HCT116 (cell line): ENCODE data around the gene CENATAC. TPM values are rescaled to one million over a fixed set of nuclear protein-coding genes. Genes with fewer than 3 reads are reported as not detected.

Experiments used
- ATAC-seq: fragments of 200-7000 bp; cut with Tn5 transposase; 2 replicates; pipeline ENCODE4 v1.9.1; 2020; ENCODE audit warnings: mild to moderate bottlenecking, moderate library complexity
- BruUV-seq: library from RNA; stranded (reverse); fragments of 400-500 nt; replicated peaks from 2 replicates; lab custom pipeline; 2021; lab: Mats Ljungman, UMichigan
- CTCF ChIA-PET: fragments of 300-600 bp; sonication (Branson Sonifier 250); formaldehyde crosslinking; loops from one replicate; lab custom pipeline; 2021; ENCODE audit warnings: antibody characterized with exemption; lab: Charles Lee
- POLR2A ChIA-PET: fragments of 300-600, 350-600 bp; sonication (Branson Sonifier 250); formaldehyde crosslinking; loops from one replicate; lab custom pipeline; 2021; ENCODE audit warnings: antibody characterized with exemption; lab: Charles Lee
- RAD21 ChIA-PET, 2 experiments: fragments of 300-600 bp; sonication (Branson Sonifier 250); formaldehyde crosslinking; loops; one replicate each; lab custom pipeline; 2023; ENCODE audit warnings: low total read pairs in 2 of 2; ENCODE audit not compliant: uncharacterized antibody in 2 of 2, unreplicated experiment in 2 of 2, low non-redundant PET in 1 of 2; lab: Charles Lee
- DNase-seq: peaks from one replicate; pipeline ENCODE4 v3.0.0-alpha.2; 2010; ENCODE audit warnings: low read depth, low spot score
- H2AFZ ChIP-seq: fragments of 200-600 bp; shearing (Covaris generic), sonication (generic); 2 replicates; pipeline ENCODE4 v1.6.1; 2017; ENCODE audit warnings: low read depth, mixed run types, mixed read lengths, antibody characterized with exemption, low read length; ENCODE audit not compliant: poor library complexity, severe bottlenecking
- H3K27ac ChIP-seq: 2 replicates; pipeline ENCODE4 v1.5.1; 2012; ENCODE audit warnings: low read depth, low read length
- H3K27me3 ChIP-seq: fragments of 200-600 bp; sonication (generic); 2 replicates; pipeline ENCODE4 v1.6.1; 2016; ENCODE audit warnings: mixed run types, low read length, mixed read lengths; ENCODE audit not compliant: insufficient read depth
- H3K36me3 ChIP-seq, 2 experiments: fragments of 200-500 bp in 1 of 2; fragments of 200-600 bp in 1 of 2; sonication (Bioruptor generic) in 1 of 2; sonication (generic) in 1 of 2; 2 replicates each; pipeline versions ENCODE4 v1.5.1 to v1.6.1; 2014 to 2016; ENCODE audit warnings: low read length in 2 of 2, inconsistent platforms in 1 of 2, mixed read lengths in 1 of 2, mixed run types in 1 of 2; ENCODE audit not compliant: insufficient read depth in 2 of 2, control insufficient read depth in 1 of 2
- H3K4me1 ChIP-seq, 2 experiments: fragments of 200-600 bp in 1 of 2; sonication (generic) in 1 of 2; 2 replicates each; pipeline versions ENCODE4 v1.5.1 to v1.6.1; 2012 to 2017; ENCODE audit warnings: low read length in 2 of 2, inconsistent platforms in 1 of 2, mild to moderate bottlenecking in 1 of 2, mixed read lengths in 1 of 2, mixed run types in 1 of 2, moderate library complexity in 1 of 2; ENCODE audit not compliant: insufficient read depth in 2 of 2, control insufficient read depth in 1 of 2
- H3K4me2 ChIP-seq: fragments of 200-600 bp; sonication (generic); 2 replicates; pipeline ENCODE4 v1.6.1; 2017; ENCODE audit warnings: mixed run types, low read length, mixed read lengths
- H3K4me3 ChIP-seq, 2 experiments: fragments of 200-600 bp in 1 of 2; sonication (generic) in 1 of 2; replicated peaks in 1 of 2; 2 replicates each; pipeline ENCODE4 v1.5.1; 2011 to 2016; ENCODE audit warnings: low read length in 2 of 2, control low read depth in 1 of 2, low read depth in 1 of 2, mild to moderate bottlenecking in 1 of 2, mixed read lengths in 1 of 2, mixed run types in 1 of 2
- H3K79me2 ChIP-seq: fragments of 200-600 bp; sonication (generic); 2 replicates; pipeline ENCODE4 v1.6.1; 2017; ENCODE audit warnings: mild to moderate bottlenecking, mixed run types, low read length, moderate library complexity, mixed read lengths; ENCODE audit not compliant: insufficient read depth
- H3K9ac ChIP-seq: fragments of 200-600 bp; sonication (generic); 2 replicates; pipeline ENCODE4 v1.6.1; 2016; ENCODE audit warnings: low read length, mixed read lengths
- H3K9me2 ChIP-seq: fragments of 200-600 bp; sonication (generic), shearing (Covaris generic); 2 replicates; pipeline ENCODE4 v1.6.1; 2017; ENCODE audit warnings: mixed run types, mild to moderate bottlenecking, moderate library complexity; ENCODE audit not compliant: insufficient read depth
- H3K9me3 ChIP-seq, 2 experiments: fragments of 200-500 bp in 1 of 2; fragments of 200-600 bp in 1 of 2; sonication (Bioruptor generic) in 1 of 2; sonication (generic) in 1 of 2; 2 replicates each; pipeline ENCODE4 v1.6.1; 2014 to 2017; ENCODE audit warnings: low read length in 2 of 2, mixed read lengths in 2 of 2, inconsistent platforms in 1 of 2, low read depth in 1 of 2, mild to moderate bottlenecking in 1 of 2, mixed run types in 1 of 2, moderate library complexity in 1 of 2; ENCODE audit not compliant: control insufficient read depth in 1 of 2, insufficient read depth in 1 of 2
- H4K20me1 ChIP-seq: fragments of 200-600 bp; sonication (generic), shearing (Covaris generic); 2 replicates; pipeline ENCODE4 v1.6.1; 2017; ENCODE audit warnings: mixed run types, mild to moderate bottlenecking, moderate library complexity; ENCODE audit not compliant: insufficient read depth
- ATF3 ChIP-seq: IDR thresholded peaks from 2 replicates; pipeline ENCODE4 v1.6.1; 2012
- CBX3 ChIP-seq: IDR thresholded peaks from 2 replicates; pipeline ENCODE4 v1.6.1; 2012; ENCODE audit warnings: low read depth
- CTCF ChIP-seq, 3 experiments: fragments of 200-600 bp in 1 of 3; sonication (generic) in 1 of 3; IDR thresholded peaks in 2 of 3; conservative IDR thresholded peaks in 1 of 3; 2 replicates each; pipeline ENCODE4 v1.5.1; 2012 to 2017; ENCODE audit warnings: low read depth in 2 of 3, low read length in 2 of 3, antibody characterized with exemption in 1 of 3, borderline replicate concordance in 1 of 3, control low read depth in 1 of 3, mild to moderate bottlenecking in 1 of 3, mixed read lengths in 1 of 3, mixed run types in 1 of 3, moderate library complexity in 1 of 3; ENCODE audit not compliant: insufficient read depth in 1 of 3
- EGR1 ChIP-seq: IDR thresholded peaks from 2 replicates; pipeline ENCODE4 v1.6.1; 2012; ENCODE audit warnings: low read depth
- ELF1 ChIP-seq: IDR thresholded peaks from 2 replicates; pipeline ENCODE4 v1.6.1; 2012; ENCODE audit warnings: low read depth, borderline replicate concordance
- EZH2 ChIP-seq: fragments of 200-600 bp; sonication (generic); IDR thresholded peaks from 2 replicates; pipeline ENCODE4 v1.6.1; 2017; ENCODE audit warnings: antibody characterized with exemption, mixed run types
- EZH2phosphoT487 ChIP-seq: fragments of 200-600 bp; IDR thresholded peaks from 2 replicates; pipeline ENCODE4 v1.6.1; 2018; ENCODE audit warnings: antibody characterized with exemption, borderline replicate concordance
- FOSL1 ChIP-seq: IDR thresholded peaks from 2 replicates; pipeline ENCODE4 v1.6.1; 2012; ENCODE audit warnings: low read depth
- JUND ChIP-seq: IDR thresholded peaks from 2 replicates; pipeline ENCODE4 v1.6.1; 2012
- MAX ChIP-seq: IDR thresholded peaks from 2 replicates; pipeline ENCODE4 v1.6.1; 2012
- POLR2A ChIP-seq: IDR thresholded peaks from 2 replicates; pipeline ENCODE4 v1.7.0; 2011; ENCODE audit warnings: borderline replicate concordance; ENCODE audit not compliant: insufficient read depth, insufficient read length; ENCODE audit errors: extremely low read depth
- RAD21 ChIP-seq: IDR thresholded peaks from 2 replicates; pipeline ENCODE4 v1.6.1; 2012; ENCODE audit warnings: low read depth, mild to moderate bottlenecking
- REST ChIP-seq: IDR thresholded peaks from 2 replicates; pipeline ENCODE4 v1.6.1; 2012; ENCODE audit warnings: low read depth
- SIN3A ChIP-seq: IDR thresholded peaks from 2 replicates; pipeline ENCODE4 v1.6.1; 2012; ENCODE audit warnings: low read depth
- SP1 ChIP-seq: IDR thresholded peaks from 2 replicates; pipeline ENCODE4 v1.6.1; 2012; ENCODE audit warnings: low read depth
- SRF ChIP-seq: IDR thresholded peaks from 2 replicates; pipeline ENCODE4 v1.6.1; 2012; ENCODE audit warnings: low read depth
- ZNF274 ChIP-seq: fragments of 200-500 bp; sonication (Bioruptor generic); IDR thresholded peaks from 2 replicates; pipeline ENCODE4 v1.6.1; 2014; ENCODE audit warnings: mild to moderate bottlenecking, low read depth, low read length, inconsistent platforms
- intact Hi-C: fragments of 100-400 bp; cut with micrococcal nuclease; formaldehyde crosslinking; loops from 2 replicates; pipeline ENCODE4 v1.10.0; 2022
- total RNA-seq: library from RNA; stranded (reverse); gene quantifications from one replicate; pipeline ENCODE4 v1.2.1, GENCODE V29; 2021; ENCODE audit not compliant: unreplicated experiment

The CENATAC gene
- total RNA-seq, 1 experiment from 2014 or later: 28.9 TPM

- RAD21 ChIA-PET: no interaction called here
- CTCF ChIA-PET: no interaction called here
- no peak for TF ChIP-seq SIN3A
- no peak for TF ChIP-seq CBX3
- TF ChIP-seq FOSL1: no peak
- no peak for TF ChIP-seq MAX
- TF ChIP-seq JUND: no peak
- TF ChIP-seq EGR1: no peak
- TF ChIP-seq EZH2phosphoT487: no peak
- Histone ChIP-seq H3K4me1 (no peaks in the 10 kb centered on the region), H2AFZ (no peak overlapping the region), H3K36me3 (peaks cover 49 to 56% of the 10 kb centered on the region in 2 experiments), H3K27ac (no peak overlapping the region), H3K9ac (no peak overlapping the region), H4K20me1 (no peaks in the 10 kb centered on the region), H3K79me2 (no peaks in the 10 kb centered on the region), H3K4me3 (no peak overlapping the region), H3K4me2 (no peak overlapping the region), H3K27me3 (no peaks in the 10 kb centered on the region), H3K9me2 (no peaks in the 10 kb centered on the region), H3K9me3 (no peaks in the 10 kb centered on the region)
- no peak for ATAC-seq
- BruUV-seq: no TSS peak
- POLR2A ChIA-PET: no interaction called here
- no peak for DNase-seq
- intact Hi-C loops: no loop called here
These were observed 50.7 kb downstream of the CENATAC start for GRCh38 chr11:119048644-119049043.

GRCh38 chr11:119049081-119049480, 51.1 kb downstream of the CENATAC start:
- Histone ChIP-seq H3K9me3 (no peaks in the 10 kb centered on the region), H3K4me3 (no peak overlapping the region), H3K4me1 (no peaks in the 10 kb centered on the region), H3K27ac (no peak overlapping the region), H3K9me2 (no peaks in the 10 kb centered on the region), H3K79me2 (no peaks in the 10 kb centered on the region; the same call in 1 of the 2 replicates), H3K9ac (no peak overlapping the region), H3K36me3 (peaks cover 53 to 61% of the 10 kb centered on the region in 2 experiments), H3K4me2 (no peak overlapping the region), H4K20me1 (no peaks in the 10 kb centered on the region), H2AFZ (no peak overlapping the region), H3K27me3 (no peaks in the 10 kb centered on the region)
- intact Hi-C loops: no loop called here
- ATAC-seq (no peak), DNase-seq (no peak)
- POLR2A ChIA-PET: no interaction called here
- no TSS peak for BruUV-seq
- RAD21 ChIA-PET: no interaction called here
- CTCF ChIA-PET: no interaction called here
- no peak for TF ChIP-seq JUND
- no peak for TF ChIP-seq RAD21
- TF ChIP-seq EZH2: no peak
- TF ChIP-seq ELF1: no peak
- no peak for TF ChIP-seq EZH2phosphoT487
- TF ChIP-seq CTCF (IDR thresholded peaks at IDR 0.05 in 2 of 3, conservative IDR thresholded peaks at IDR 0.05 in 1 of 3; ENCODE audit: borderline replicate concordance in 1 of 3, insufficient read depth in 1 of 3, low read depth in 2 of 3, low read length in 2 of 3): no peak
- TF ChIP-seq SP1: no peak
- no peak for TF ChIP-seq ZNF274
- no peak for TF ChIP-seq EGR1
- TF ChIP-seq POLR2A: no peak
- TF ChIP-seq SRF: no peak
- TF ChIP-seq REST: no peak
- no peak for TF ChIP-seq MAX
- no peak for TF ChIP-seq SIN3A
- no peak for TF ChIP-seq ATF3
